Esophagus squamous epithelium (tissue), 5 donors: Measurements from ENCODE around the gene S100A16. TPM values are rescaled to one million over a fixed set of nuclear protein-coding genes. Genes with fewer than 3 reads are reported as not detected.

Experiments
- DNase-seq: peaks from one replicate; lab custom pipeline; 2025; lab: John Stamatoyannopoulos, UW
- H3K27ac ChIP-seq, 4 donors: fragments of 200-600 bp; sonication (generic); one replicate each; pipeline ENCODE4 v1.5.1; 2016 to 2019; ENCODE audit warnings: mild to moderate bottlenecking in 1 of 4
- H3K27me3 ChIP-seq, 4 donors: fragments of 200-600 bp; sonication (generic); 1 replicate in 3 of 4; 2 replicates in 1 of 4; pipeline versions ENCODE4 v1.5.1 to v1.6.0; 2017 to 2021; ENCODE audit warnings: antibody characterized with exemption in 1 of 4
- H3K36me3 ChIP-seq, 3 donors: fragments of 200-600 bp; sonication (generic); one replicate each; pipeline ENCODE4 v1.5.1; 2016 to 2019
- H3K4me1 ChIP-seq, 3 donors: fragments of 200-600 bp; sonication (generic); one replicate each; pipeline ENCODE4 v1.5.1; 2017 to 2019
- H3K4me3 ChIP-seq, 4 donors: fragments of 200-600 bp; sonication (generic); 1 replicate in 3 of 4; 2 replicates in 1 of 4; pipeline ENCODE4 v1.5.1; 2016 to 2019; ENCODE audit warnings: mild to moderate bottlenecking in 2 of 4, moderate library complexity in 1 of 4
- H3K9me3 ChIP-seq, 3 donors: fragments of 200-600 bp; sonication (generic); one replicate each; pipeline ENCODE4 v1.5.1; 2016 to 2019
- CTCF ChIP-seq, 6 experiments: fragments of 450-650 bp in 4 of 6; fragments of 200-600 bp in 2 of 6; sonication (generic) in 2 of 6; IDR thresholded peaks; one replicate each; pipeline ENCODE4 v1.5.1; 2016 to 2019; ENCODE audit warnings: antibody characterized with exemption in 6 of 6, mild to moderate bottlenecking in 4 of 6, moderate library complexity in 4 of 6
- POLR2A ChIP-seq, 4 donors: fragments of 450-650 bp; IDR thresholded peaks; one replicate each; pipeline ENCODE4 v1.6.1; 2017; ENCODE audit warnings: antibody characterized with exemption in 4 of 4, mild to moderate bottlenecking in 4 of 4, moderate library complexity in 3 of 4
- WGBS, 2 donors: methylation state at CpG; one replicate each; pipeline ENCODE4 v1.1.5; 2018; 5-methylcytosine and 5-hydroxymethylcytosine counted together
- intact Hi-C: fragments of 100-400 bp; cut with DNase I; formaldehyde crosslinking; loops from one replicate; pipeline ENCODE4 v1.15.0; 2022
- total RNA-seq, 4 donors: library from RNA; depleted of rRNA; stranded (reverse); fragments of >200 nt; gene quantifications; one replicate each; pipeline ENCODE4 v1.1.0, GENCODE V29; 2016
- donor health status: DM: yes; HTN: yes; CAD: no.

S100A16 gene
- total RNA-seq, 4 donors from 2014 or later = 1,372 to 2,409 (median 2,158) TPM

GRCh38 chr1:153616917-153617311, 4.0 kb upstream of the S100A16 start:
- intact Hi-C loops = no loop called here
- H3K27ac ChIP-seq = peak overlapping the region; percentile 92 to 96 (median 94)
- peaks cover 4 to 65% (median 28%) of the 10 kb centered on the region in 3 donors for H3K4me1 ChIP-seq
- no peak for DNase-seq
- H3K27me3 ChIP-seq = no peaks in the 10 kb centered on the region
- TF ChIP-seq CTCF (IDR thresholded peaks at IDR 0.05) (no peak), POLR2A (IDR thresholded peaks at IDR 0.05) (no peak)
- peaks cover 0 to 24% (median 4%) of the 10 kb centered on the region in 3 donors for H3K36me3 ChIP-seq
- peak overlapping the region in 2 of 4 donors; percentile 67 to 76 for H3K4me3 ChIP-seq
- H3K9me3 ChIP-seq = no peaks in the 10 kb centered on the region
- 61% methylated on average over 2 of the region's 5 CpGs; no CpG with 5 or more reads in 1 of the 2 donors for WGBS, 2 donors

- intact Hi-C loops = no loop called here
- WGBS, 2 donors = 32 to 38% methylated on average over 4 to 7 of the region's 10 CpGs
- H3K27me3 ChIP-seq = no peaks in the 10 kb centered on the region
Measured at GRCh38 chr1:153616144-153616916, 3.4 kb upstream of the S100A16 start, which contains the start of gene S100A14. Gene S100A14 (minus strand): TSS chr1:153616325. CDS start chr1:153615858, 467 bp downstream.

GRCh38 chr1:153615406-153615805, 2.5 kb upstream of the S100A16 start:
- Histone ChIP-seq H3K36me3 (peaks cover 0 to 19% (median 4%) of the 10 kb centered on the region in 3 donors), H3K4me3 (peak overlapping the region; percentile 54 to 76 (median 66)), H3K4me1 (peaks cover 11 to 78% (median 34%) of the 10 kb centered on the region in 3 donors), H3K9me3 (no peaks in the 10 kb centered on the region), H3K27me3 (no peaks in the 10 kb centered on the region), H3K27ac (peak overlapping the region; percentile 92 to 96 (median 94))
- 0% methylated on average over 1 of the region's 2 CpGs; no CpG with 5 or more reads in 1 of the 2 donors for WGBS, 2 donors
- intact Hi-C loops = no loop called here
- TF ChIP-seq POLR2A (IDR thresholded peaks at IDR 0.05) = no peak
- TF ChIP-seq CTCF (IDR thresholded peaks at IDR 0.05) = no peak
- no peak for DNase-seq

More at GRCh38 chr1:153616144-153616916, 3.4 kb upstream of the S100A16 start, which contains the start of gene S100A14:
- TF ChIP-seq CTCF (IDR thresholded peaks at IDR 0.05) = no peak
- TF ChIP-seq POLR2A (IDR thresholded peaks at IDR 0.05) = peak in 3 of 4 donors; percentile 11 to 62 (median 40)
- no peaks in the 10 kb centered on the region for H3K9me3 ChIP-seq
- peak within 1 kb of the TSS; percentile 92 to 96 (median 94) for H3K27ac ChIP-seq
- H3K4me3 ChIP-seq = peak within 1 kb of the TSS; percentile 54 to 76 (median 66)
- H3K36me3 ChIP-seq = peaks cover 0 to 22% (median 4%) of the 10 kb centered on the region in 3 donors
- no peak for DNase-seq
- peaks cover 4 to 69% (median 28%) of the 10 kb centered on the region in 3 donors for H3K4me1 ChIP-seq

GRCh38 chr1:153614906-153615305, 2.0 kb upstream of the S100A16 start:
- Histone ChIP-seq H3K4me3 (peak overlapping the region; percentile 54 to 76 (median 66)), H3K27ac (peak overlapping the region; percentile 92 to 96 (median 94)), H3K9me3 (no peaks in the 10 kb centered on the region), H3K27me3 (no peaks in the 10 kb centered on the region), H3K36me3 (peaks cover 0 to 14% (median 0%) of the 10 kb centered on the region in 3 donors), H3K4me1 (peaks cover 15 to 83% (median 36%) of the 10 kb centered on the region in 3 donors)
- WGBS, 2 donors = 40 to 63% methylated on average over 1 of the region's 7 CpGs
- DNase-seq = no peak
- intact Hi-C loops = loop anchor here (5.0 kb wide), 1 partner anchor 38 kb away; no protein-coding TSS in a partner anchor
- TF ChIP-seq CTCF (IDR thresholded peaks at IDR 0.05) = no peak
- TF ChIP-seq POLR2A (IDR thresholded peaks at IDR 0.05) = no peak
